Osteocyte (in vitro differentiated cells): Measurements from ENCODE around the gene COG4. TPM values are rescaled to one million over a fixed set of nuclear protein-coding genes. Genes with fewer than 3 reads are reported as not detected.

Experiments
- DNase-seq: peaks from one replicate; pipeline ENCODE4 v3.0.0; 2021; ENCODE audit warnings: mixed read lengths; ENCODE audit not compliant: unreplicated experiment; ENCODE audit errors: extremely low spot score
- H3K27ac Mint-ChIP-seq: one replicate; pipeline ENCODE4 v1.8.0; 2021; ENCODE audit warnings: mild to moderate bottlenecking, mixed read lengths; ENCODE audit not compliant: unreplicated experiment
- H3K27me3 Mint-ChIP-seq: one replicate; pipeline ENCODE4 v1.8.0; 2021; ENCODE audit warnings: mixed read lengths; ENCODE audit not compliant: unreplicated experiment
- H3K36me3 Mint-ChIP-seq: one replicate; pipeline ENCODE4 v1.8.0; 2021; ENCODE audit warnings: mixed read lengths; ENCODE audit not compliant: unreplicated experiment
- H3K4me1 Mint-ChIP-seq: one replicate; pipeline ENCODE4 v1.8.0; 2021; ENCODE audit warnings: mixed read lengths; ENCODE audit not compliant: unreplicated experiment
- H3K4me3 Mint-ChIP-seq: one replicate; pipeline ENCODE4 v1.8.0; 2021; ENCODE audit warnings: mild to moderate bottlenecking, moderate library complexity, mixed read lengths; ENCODE audit not compliant: unreplicated experiment
- H3K9me3 Mint-ChIP-seq: one replicate; pipeline ENCODE4 v1.8.0; 2021; ENCODE audit warnings: mixed read lengths; ENCODE audit not compliant: unreplicated experiment
- total RNA-seq: library from RNA; stranded (reverse); gene quantifications from 2 replicates; pipeline ENCODE4 v1.2.1, GENCODE V29; 2021
- TF ChIP-seq, protein P1 (sequence below): fragments of 200-600 bp; sonication (generic); IDR thresholded peaks from 2 replicates; pipeline ENCODE4 v1.5.0; 2021; ENCODE audit warnings: antibody characterized with exemption, mild to moderate bottlenecking, moderate library complexity

Gene COG4
- total RNA-seq, 1 donor from 2014 or later: 69.9 TPM

DNA sequence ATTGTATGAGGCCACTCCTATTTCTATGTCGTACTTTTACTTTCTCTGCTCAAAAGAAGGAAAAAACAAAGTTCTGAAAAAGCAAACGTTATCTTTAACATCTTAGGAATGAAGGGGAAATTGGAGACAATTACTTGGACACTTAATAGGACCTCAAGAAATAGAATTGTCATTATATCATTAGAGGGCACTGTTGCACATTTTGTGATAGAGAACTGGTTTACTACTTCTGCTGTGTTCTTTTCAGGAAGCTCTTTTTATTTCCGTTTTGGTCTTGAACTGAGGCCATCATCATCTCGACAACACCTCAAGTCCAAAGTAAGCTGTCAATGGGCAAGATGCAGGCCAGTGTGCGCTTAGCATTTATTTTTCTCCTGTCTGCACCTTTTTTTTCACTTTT, 14.6 kb downstream of the COG4 start:
- no peak for DNase-seq
- Mint-ChIP-seq H3K4me1 (no peaks in the 10 kb centered on the region), H3K27ac (no peak overlapping the region)

DNA sequence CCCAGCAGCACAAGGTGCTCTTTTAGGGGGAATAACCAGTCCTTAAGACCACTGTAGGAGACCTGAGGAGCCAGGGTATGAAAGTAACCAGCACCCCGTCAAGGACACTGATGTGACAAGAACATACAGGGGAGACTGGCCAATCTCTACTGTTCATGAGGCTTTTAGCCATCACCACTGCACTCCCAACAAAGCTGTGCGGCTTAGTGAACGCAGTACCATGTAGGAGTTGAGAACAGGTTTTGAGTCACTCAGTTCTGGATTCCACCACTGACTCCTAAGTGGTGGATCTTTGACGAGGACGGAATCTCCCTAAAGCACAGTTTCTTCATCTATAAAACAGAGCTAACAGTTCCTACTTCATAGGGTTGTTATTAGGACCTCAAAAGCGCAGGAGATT, 26.8 kb downstream of the COG4 start:
- TF ChIP-seq, protein P1, sequence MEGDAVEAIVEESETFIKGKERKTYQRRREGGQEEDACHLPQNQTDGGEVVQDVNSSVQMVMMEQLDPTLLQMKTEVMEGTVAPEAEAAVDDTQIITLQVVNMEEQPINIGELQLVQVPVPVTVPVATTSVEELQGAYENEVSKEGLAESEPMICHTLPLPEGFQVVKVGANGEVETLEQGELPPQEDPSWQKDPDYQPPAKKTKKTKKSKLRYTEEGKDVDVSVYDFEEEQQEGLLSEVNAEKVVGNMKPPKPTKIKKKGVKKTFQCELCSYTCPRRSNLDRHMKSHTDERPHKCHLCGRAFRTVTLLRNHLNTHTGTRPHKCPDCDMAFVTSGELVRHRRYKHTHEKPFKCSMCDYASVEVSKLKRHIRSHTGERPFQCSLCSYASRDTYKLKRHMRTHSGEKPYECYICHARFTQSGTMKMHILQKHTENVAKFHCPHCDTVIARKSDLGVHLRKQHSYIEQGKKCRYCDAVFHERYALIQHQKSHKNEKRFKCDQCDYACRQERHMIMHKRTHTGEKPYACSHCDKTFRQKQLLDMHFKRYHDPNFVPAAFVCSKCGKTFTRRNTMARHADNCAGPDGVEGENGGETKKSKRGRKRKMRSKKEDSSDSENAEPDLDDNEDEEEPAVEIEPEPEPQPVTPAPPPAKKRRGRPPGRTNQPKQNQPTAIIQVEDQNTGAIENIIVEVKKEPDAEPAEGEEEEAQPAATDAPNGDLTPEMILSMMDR: no peak
- Mint-ChIP-seq H3K4me3 (no peak overlapping the region), H3K27ac (no peak overlapping the region), H3K36me3 (peaks cover 26% of the 10 kb centered on the region), H3K4me1 (no peaks in the 10 kb centered on the region), H3K27me3 (no peaks in the 10 kb centered on the region), H3K9me3 (no peaks in the 10 kb centered on the region)
- no peak for DNase-seq

More for the DNA sequence above, 14.6 kb downstream of the COG4 start:
- peaks cover 34% of the 10 kb centered on the region for H3K36me3 Mint-ChIP-seq
- H3K27me3 Mint-ChIP-seq: no peaks in the 10 kb centered on the region
- H3K4me3 Mint-ChIP-seq: no peak overlapping the region
- TF ChIP-seq, protein P1: peak; percentile 33
- no peaks in the 10 kb centered on the region for H3K9me3 Mint-ChIP-seq

DNA sequence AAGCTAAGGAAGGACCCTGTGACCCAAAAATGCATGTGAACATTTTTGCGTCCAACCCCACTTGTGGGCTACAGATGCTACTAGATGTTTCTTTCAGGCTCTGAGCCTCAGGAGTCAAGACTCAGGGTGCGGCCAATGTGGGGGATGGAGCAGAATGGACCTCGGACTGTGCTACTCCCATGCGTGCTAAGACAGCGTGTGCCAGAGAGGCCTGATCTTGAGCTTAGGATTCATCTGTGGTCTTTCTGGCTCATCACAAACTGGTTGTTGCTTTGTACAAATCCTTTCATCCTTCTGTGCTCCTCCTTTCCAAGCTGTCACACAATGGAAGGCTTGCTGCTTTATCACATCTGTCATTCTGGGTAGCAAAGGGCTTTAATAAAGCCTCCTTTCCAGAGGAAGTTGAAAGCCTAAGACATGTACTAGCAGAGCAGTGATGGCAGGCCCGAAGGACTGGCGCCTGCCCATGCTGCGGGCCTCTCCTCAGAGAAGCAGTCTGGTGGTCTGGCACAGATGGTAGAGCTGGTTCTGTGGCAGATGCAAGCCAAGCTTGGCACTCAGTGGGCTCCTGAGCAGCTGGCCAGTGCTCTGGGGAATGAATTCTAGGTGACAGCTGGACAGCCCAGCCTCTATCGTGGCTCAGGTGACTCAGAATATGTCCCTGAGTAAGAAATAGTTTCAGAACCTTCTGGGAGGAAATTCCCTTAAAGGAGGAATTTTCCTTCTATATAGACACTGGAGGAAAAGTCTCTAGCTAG, 27.8 kb downstream of the COG4 start:
- Mint-ChIP-seq H3K4me3 (no peak overlapping the region), H3K27ac (no peak overlapping the region), H3K36me3 (peaks cover 21% of the 10 kb centered on the region), H3K27me3 (no peaks in the 10 kb centered on the region), H3K9me3 (no peaks in the 10 kb centered on the region), H3K4me1 (no peaks in the 10 kb centered on the region)
- TF ChIP-seq, protein P1: no peak
- no peak for DNase-seq

DNA sequence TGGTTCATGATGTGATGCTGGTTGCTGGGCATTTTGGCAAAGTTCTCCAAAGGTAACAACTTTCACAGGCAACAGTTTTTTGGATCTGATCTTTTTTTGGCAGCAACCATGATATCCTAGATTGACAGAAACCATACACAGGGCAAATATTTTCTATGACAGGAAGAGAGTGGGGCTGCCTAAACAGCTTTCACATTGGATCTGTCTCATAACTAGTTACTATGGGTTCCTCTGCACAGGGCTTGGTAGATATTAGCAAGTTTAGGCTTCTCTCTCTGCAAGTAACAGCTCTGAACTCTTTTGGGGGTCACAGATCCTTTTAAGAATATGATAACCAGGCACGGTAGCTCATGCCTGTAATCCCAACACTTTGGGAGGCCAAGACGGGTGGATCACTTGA, 28.6 kb downstream of the COG4 start:
- Mint-ChIP-seq H3K27ac (no peak overlapping the region), H3K36me3 (peaks cover 21% of the 10 kb centered on the region), H3K4me1 (no peaks in the 10 kb centered on the region), H3K27me3 (no peaks in the 10 kb centered on the region), H3K9me3 (no peaks in the 10 kb centered on the region), H3K4me3 (no peak overlapping the region)
- DNase-seq: no peak
- TF ChIP-seq, protein P1: no peak

DNA sequence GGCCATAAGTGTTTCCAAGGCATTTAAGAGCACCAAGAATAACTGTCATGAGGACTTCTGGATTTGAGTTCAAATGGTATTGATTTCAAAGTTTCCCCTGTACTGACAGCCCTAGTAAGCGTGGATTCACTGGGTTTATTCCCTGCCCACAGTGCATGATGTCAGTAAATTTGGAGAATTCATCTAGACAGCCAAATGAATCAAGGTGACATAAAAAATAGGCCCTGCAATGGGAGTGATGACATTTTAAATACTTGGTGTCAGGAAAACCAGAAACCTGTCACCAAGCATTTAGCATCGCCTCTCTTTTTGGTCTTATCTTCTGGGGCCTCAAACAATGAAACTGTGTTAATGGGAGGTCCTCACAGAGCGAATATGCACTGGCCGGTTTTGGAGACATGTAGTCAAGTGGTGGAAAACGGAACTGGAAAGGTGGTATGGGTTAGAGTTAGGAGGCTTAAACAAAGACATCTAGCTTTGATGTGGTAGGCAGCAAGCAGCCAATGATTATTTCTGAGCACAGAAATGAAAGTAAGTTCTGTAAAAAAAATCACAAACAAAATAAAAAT, 29.1 kb downstream of the COG4 start:
- no peak overlapping the region for H3K4me3 Mint-ChIP-seq
- no peak for DNase-seq
- no peaks in the 10 kb centered on the region for H3K9me3 Mint-ChIP-seq
- H3K4me1 Mint-ChIP-seq: no peaks in the 10 kb centered on the region
- H3K36me3 Mint-ChIP-seq: peaks cover 20% of the 10 kb centered on the region
- H3K27ac Mint-ChIP-seq: no peak overlapping the region
- TF ChIP-seq, protein P1: no peak
- no peaks in the 10 kb centered on the region for H3K27me3 Mint-ChIP-seq
